SK-N-SH treated with all-trans-retinoic acid at 6 μM for 48 hours (cell line): Measurements from ENCODE around the gene FCF1.

Source experiments
- ARNTL ChIP-seq: fragments of 450-650 bp; formaldehyde crosslinking; IDR thresholded peaks from 2 replicates; pipeline ENCODE4 v1.5.0; 2020; ENCODE audit warnings: low read depth, mild to moderate bottlenecking, moderate library complexity, borderline replicate concordance
- CSDC2 ChIP-seq: fragments of 250-450 bp; sonication (Bioruptor Pico); IDR thresholded peaks from 2 replicates; pipeline ENCODE4 v1.5.0; 2020; ENCODE audit warnings: mild to moderate bottlenecking, moderate library complexity
- PPARA ChIP-seq: fragments of 250-450 bp; sonication (Bioruptor Pico); IDR thresholded peaks from 2 replicates; pipeline ENCODE4 v1.5.0; 2020; ENCODE audit warnings: mild to moderate bottlenecking, borderline replicate concordance
- TCF4 ChIP-seq: fragments of 250-450 bp; sonication (Bioruptor Pico); IDR thresholded peaks from 2 replicates; pipeline ENCODE4 v1.8.0; 2021; ENCODE audit warnings: mild to moderate bottlenecking, moderate library complexity, borderline replicate concordance
- ZFP3 ChIP-seq: fragments of 250-450 bp; sonication (Bioruptor Pico); IDR thresholded peaks from 2 replicates; pipeline ENCODE4 v1.5.0; 2020; ENCODE audit warnings: mild to moderate bottlenecking, moderate library complexity
- ZFP30 ChIP-seq: fragments of 450-650 bp; formaldehyde crosslinking; IDR thresholded peaks from 2 replicates; pipeline ENCODE4 v1.5.0; 2022; ENCODE audit warnings: mild to moderate bottlenecking, moderate library complexity
- ZNF565 ChIP-seq: fragments of 450-650 bp; formaldehyde crosslinking; conservative IDR thresholded peaks from 2 replicates; pipeline ENCODE4 v1.5.0; 2020; ENCODE audit warnings: low read depth, mild to moderate bottlenecking, moderate library complexity
- ZNF8 ChIP-seq: fragments of 450-650 bp; formaldehyde crosslinking; IDR thresholded peaks from 2 replicates; pipeline ENCODE4 v1.5.0; 2020; ENCODE audit warnings: mild to moderate bottlenecking, moderate library complexity
- TF ChIP-seq, protein P1 (sequence below): fragments of 250-450 bp; sonication (Bioruptor Pico); IDR thresholded peaks from 2 replicates; pipeline ENCODE4 v1.8.0; 2021; ENCODE audit warnings: low read depth, mild to moderate bottlenecking, moderate library complexity, borderline replicate concordance
- TF ChIP-seq, protein P2 (sequence below): fragments of 250-450 bp; sonication (Bioruptor Pico); IDR thresholded peaks from 2 replicates; pipeline ENCODE4 v1.8.0; 2020; ENCODE audit warnings: mild to moderate bottlenecking, moderate library complexity, borderline replicate concordance
- TF ChIP-seq, protein P3 (sequence below): fragments of 250-450 bp; sonication (Bioruptor Pico); IDR thresholded peaks from 2 replicates; pipeline ENCODE4 v1.5.1; 2020; ENCODE audit warnings: low read depth, mild to moderate bottlenecking, moderate library complexity
- TF ChIP-seq, protein P4 (sequence below): fragments of 250-450 bp; sonication (Bioruptor Pico); IDR thresholded peaks from 2 replicates; pipeline ENCODE4 v1.5.0; 2020; ENCODE audit warnings: mild to moderate bottlenecking, moderate library complexity

DNA sequence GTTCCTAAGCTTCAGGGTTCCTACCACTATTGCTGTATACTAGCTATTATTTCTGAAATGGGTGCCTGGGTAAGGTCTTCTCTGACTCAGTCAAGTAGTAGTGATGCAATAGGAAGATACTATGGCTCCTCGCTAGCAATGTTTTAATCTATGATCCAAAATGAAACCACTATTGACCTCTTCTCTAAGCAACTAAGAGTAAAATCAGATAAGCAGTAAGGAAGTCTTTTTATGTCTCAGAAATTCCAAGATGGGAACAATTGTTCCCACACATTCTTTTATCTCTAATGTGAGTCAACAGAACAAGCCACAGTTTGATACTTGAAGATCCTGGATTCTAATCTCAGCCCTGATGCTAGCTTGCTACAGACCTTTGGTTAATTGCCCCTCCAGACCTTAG, 45.2 kb upstream of the FCF1 start:
- TF ChIP-seq CSDC2 (CRISPR knock-in tag) (no peak), ZNF565 (CRISPR knock-in tag) (no peak), ZFP30 (CRISPR knock-in tag) (no peak), PPARA (no peak), ZNF8 (no peak), ARNTL (no peak), ZFP3 (CRISPR knock-in tag) (no peak), TCF4 (no peak)
- TF ChIP-seq, protein P1, sequence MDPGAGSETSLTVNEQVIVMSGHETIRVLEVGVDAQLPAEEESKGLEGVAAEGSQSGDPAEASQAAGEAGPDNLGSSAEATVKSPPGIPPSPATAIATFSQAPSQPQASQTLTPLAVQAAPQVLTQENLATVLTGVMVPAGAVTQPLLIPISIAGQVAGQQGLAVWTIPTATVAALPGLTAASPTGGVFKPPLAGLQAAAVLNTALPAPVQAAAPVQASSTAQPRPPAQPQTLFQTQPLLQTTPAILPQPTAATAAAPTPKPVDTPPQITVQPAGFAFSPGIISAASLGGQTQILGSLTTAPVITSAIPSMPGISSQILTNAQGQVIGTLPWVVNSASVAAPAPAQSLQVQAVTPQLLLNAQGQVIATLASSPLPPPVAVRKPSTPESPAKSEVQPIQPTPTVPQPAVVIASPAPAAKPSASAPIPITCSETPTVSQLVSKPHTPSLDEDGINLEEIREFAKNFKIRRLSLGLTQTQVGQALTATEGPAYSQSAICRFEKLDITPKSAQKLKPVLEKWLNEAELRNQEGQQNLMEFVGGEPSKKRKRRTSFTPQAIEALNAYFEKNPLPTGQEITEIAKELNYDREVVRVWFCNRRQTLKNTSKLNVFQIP = no peak
- TF ChIP-seq, protein P2, sequence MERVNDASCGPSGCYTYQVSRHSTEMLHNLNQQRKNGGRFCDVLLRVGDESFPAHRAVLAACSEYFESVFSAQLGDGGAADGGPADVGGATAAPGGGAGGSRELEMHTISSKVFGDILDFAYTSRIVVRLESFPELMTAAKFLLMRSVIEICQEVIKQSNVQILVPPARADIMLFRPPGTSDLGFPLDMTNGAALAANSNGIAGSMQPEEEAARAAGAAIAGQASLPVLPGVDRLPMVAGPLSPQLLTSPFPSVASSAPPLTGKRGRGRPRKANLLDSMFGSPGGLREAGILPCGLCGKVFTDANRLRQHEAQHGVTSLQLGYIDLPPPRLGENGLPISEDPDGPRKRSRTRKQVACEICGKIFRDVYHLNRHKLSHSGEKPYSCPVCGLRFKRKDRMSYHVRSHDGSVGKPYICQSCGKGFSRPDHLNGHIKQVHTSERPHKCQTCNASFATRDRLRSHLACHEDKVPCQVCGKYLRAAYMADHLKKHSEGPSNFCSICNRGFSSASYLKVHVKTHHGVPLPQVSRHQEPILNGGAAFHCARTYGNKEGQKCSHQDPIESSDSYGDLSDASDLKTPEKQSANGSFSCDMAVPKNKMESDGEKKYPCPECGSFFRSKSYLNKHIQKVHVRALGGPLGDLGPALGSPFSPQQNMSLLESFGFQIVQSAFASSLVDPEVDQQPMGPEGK = no peak
- TF ChIP-seq, protein P3, sequence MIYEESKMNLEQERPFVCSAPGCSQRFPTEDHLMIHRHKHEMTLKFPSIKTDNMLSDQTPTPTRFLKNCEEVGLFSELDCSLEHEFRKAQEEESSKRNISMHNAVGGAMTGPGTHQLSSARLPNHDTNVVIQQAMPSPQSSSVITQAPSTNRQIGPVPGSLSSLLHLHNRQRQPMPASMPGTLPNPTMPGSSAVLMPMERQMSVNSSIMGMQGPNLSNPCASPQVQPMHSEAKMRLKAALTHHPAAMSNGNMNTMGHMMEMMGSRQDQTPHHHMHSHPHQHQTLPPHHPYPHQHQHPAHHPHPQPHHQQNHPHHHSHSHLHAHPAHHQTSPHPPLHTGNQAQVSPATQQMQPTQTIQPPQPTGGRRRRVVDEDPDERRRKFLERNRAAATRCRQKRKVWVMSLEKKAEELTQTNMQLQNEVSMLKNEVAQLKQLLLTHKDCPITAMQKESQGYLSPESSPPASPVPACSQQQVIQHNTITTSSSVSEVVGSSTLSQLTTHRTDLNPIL = no peak
- TF ChIP-seq, protein P4, sequence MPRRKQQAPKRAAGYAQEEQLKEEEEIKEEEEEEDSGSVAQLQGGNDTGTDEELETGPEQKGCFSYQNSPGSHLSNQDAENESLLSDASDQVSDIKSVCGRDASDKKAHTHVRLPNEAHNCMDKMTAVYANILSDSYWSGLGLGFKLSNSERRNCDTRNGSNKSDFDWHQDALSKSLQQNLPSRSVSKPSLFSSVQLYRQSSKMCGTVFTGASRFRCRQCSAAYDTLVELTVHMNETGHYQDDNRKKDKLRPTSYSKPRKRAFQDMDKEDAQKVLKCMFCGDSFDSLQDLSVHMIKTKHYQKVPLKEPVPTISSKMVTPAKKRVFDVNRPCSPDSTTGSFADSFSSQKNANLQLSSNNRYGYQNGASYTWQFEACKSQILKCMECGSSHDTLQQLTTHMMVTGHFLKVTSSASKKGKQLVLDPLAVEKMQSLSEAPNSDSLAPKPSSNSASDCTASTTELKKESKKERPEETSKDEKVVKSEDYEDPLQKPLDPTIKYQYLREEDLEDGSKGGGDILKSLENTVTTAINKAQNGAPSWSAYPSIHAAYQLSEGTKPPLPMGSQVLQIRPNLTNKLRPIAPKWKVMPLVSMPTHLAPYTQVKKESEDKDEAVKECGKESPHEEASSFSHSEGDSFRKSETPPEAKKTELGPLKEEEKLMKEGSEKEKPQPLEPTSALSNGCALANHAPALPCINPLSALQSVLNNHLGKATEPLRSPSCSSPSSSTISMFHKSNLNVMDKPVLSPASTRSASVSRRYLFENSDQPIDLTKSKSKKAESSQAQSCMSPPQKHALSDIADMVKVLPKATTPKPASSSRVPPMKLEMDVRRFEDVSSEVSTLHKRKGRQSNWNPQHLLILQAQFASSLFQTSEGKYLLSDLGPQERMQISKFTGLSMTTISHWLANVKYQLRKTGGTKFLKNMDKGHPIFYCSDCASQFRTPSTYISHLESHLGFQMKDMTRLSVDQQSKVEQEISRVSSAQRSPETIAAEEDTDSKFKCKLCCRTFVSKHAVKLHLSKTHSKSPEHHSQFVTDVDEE (CRISPR knock-in tag) = no peak
